Left ventricle myocardium inferior (tissue), 1 donor: ENCODE results near the gene JAKMIP1. TPM values are rescaled to one million over a fixed set of nuclear protein-coding genes. Genes with fewer than 3 reads are reported as not detected.

Experiments
- DNase-seq: peaks from one replicate; pipeline ENCODE4 v3.0.0-alpha.2; 2020
- H3K27ac ChIP-seq: fragments of 200-600 bp; replicated peaks from 2 replicates; pipeline ENCODE4 v1.8.0; 2021
- H3K27me3 ChIP-seq: fragments of 200-600 bp; 2 replicates; pipeline ENCODE4 v1.8.0; 2021; ENCODE audit warnings: low read depth
- H3K36me3 ChIP-seq: fragments of 200-600 bp; 2 replicates; pipeline ENCODE4 v1.8.0; 2021
- H3K4me1 ChIP-seq: fragments of 200-600 bp; 2 replicates; pipeline ENCODE4 v1.8.0; 2021
- H3K4me3 ChIP-seq: fragments of 200-600 bp; 2 replicates; pipeline ENCODE4 v1.8.0; 2021; ENCODE audit warnings: mild to moderate bottlenecking, moderate library complexity
- H3K9me3 ChIP-seq: fragments of 200-600 bp; replicated peaks from 2 replicates; pipeline ENCODE4 v1.8.0; 2021
- CTCF ChIP-seq: fragments of 200-600 bp; IDR thresholded peaks from 2 replicates; pipeline ENCODE4 v1.8.0; 2021; ENCODE audit warnings: antibody characterized with exemption, mild to moderate bottlenecking, borderline replicate concordance
- intact Hi-C: fragments of 100-400 bp; cut with micrococcal nuclease; formaldehyde crosslinking; loops from one replicate; pipeline ENCODE4 v1.11.0; 2022
- total RNA-seq: library from RNA; stranded (reverse); fragmentation: NEBNext Ultra II Directional; extraction: Animal tissue kit (Norgen Biotek cat#: 25700); gene quantifications from one replicate; pipeline ENCODE4 v1.2.1, GENCODE V29; 2021
- donor health status: DM: no; HTN: yes; CAD: no; lungs with severe emphysema.

JAKMIP1 gene
- total RNA-seq, 1 donor from 2014 or later: not detected

- Histone ChIP-seq H3K27ac (no peak overlapping the region), H3K4me3 (no peak overlapping the region), H3K4me1 (no peaks in the 10 kb centered on the region), H3K9me3 (no peaks in the 10 kb centered on the region), H3K27me3 (peaks cover 96% of the 10 kb centered on the region), H3K36me3 (no peaks in the 10 kb centered on the region)
- intact Hi-C loops: no loop called here
- no peak for DNase-seq
- TF ChIP-seq CTCF: no peak
Measured at GRCh38 chr4:6012200-6012599, 188.1 kb downstream of the JAKMIP1 start.

GRCh38 chr4:6011686-6012085, 188.7 kb downstream of the JAKMIP1 start:
- TF ChIP-seq CTCF: no peak
- DNase-seq: no peak
- Histone ChIP-seq H3K27ac (no peak overlapping the region), H3K27me3 (peaks cover 96% of the 10 kb centered on the region), H3K4me1 (no peaks in the 10 kb centered on the region), H3K9me3 (no peaks in the 10 kb centered on the region), H3K36me3 (no peaks in the 10 kb centered on the region), H3K4me3 (no peak overlapping the region)
- intact Hi-C loops: no loop called here

DNA sequence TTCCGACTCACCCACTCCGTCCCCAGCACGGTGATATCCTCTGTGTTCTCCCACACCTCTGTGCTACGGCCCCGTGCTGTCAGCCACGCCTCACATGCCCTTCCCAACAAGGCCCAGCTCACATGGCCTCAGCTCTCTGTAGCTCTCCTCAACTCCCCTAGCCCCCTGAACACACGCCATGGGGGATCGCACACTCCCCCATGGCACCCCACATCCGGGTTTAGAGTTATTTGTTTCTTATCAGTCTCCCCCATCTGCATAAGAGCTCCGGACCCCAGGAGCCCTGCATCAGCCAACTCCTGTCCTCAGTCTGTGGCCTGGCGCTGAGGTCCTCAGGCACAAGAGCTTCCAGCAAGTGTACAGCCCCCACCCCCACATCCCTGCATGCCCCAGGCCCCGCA, 189.1 kb downstream of the JAKMIP1 start:
- no peak overlapping the region for H3K27ac ChIP-seq
- no peak overlapping the region for H3K4me3 ChIP-seq
- no peaks in the 10 kb centered on the region for H3K9me3 ChIP-seq
- DNase-seq: no peak
- intact Hi-C loops: no loop called here
- no peak for TF ChIP-seq CTCF
- H3K4me1 ChIP-seq: no peaks in the 10 kb centered on the region
- H3K36me3 ChIP-seq: no peaks in the 10 kb centered on the region
- H3K27me3 ChIP-seq: peaks cover 96% of the 10 kb centered on the region

- no peak for TF ChIP-seq CTCF
- intact Hi-C loops: no loop called here
- Histone ChIP-seq H3K9me3 (no peaks in the 10 kb centered on the region), H3K27me3 (peaks cover 96% of the 10 kb centered on the region), H3K36me3 (no peaks in the 10 kb centered on the region), H3K4me3 (no peak overlapping the region), H3K27ac (no peak overlapping the region), H3K4me1 (no peaks in the 10 kb centered on the region)
- DNase-seq: no peak
Measured at GRCh38 chr4:6010789-6011188, 189.6 kb downstream of the JAKMIP1 start.

GRCh38 chr4:6009452-6009851, 190.9 kb downstream of the JAKMIP1 start:
- DNase-seq: no peak
- intact Hi-C loops: no loop called here
- Histone ChIP-seq H3K27ac (no peak overlapping the region), H3K4me3 (no peak overlapping the region), H3K4me1 (no peaks in the 10 kb centered on the region), H3K9me3 (no peaks in the 10 kb centered on the region), H3K36me3 (no peaks in the 10 kb centered on the region), H3K27me3 (peaks cover 93% of the 10 kb centered on the region)
- TF ChIP-seq CTCF: no peak

DNA sequence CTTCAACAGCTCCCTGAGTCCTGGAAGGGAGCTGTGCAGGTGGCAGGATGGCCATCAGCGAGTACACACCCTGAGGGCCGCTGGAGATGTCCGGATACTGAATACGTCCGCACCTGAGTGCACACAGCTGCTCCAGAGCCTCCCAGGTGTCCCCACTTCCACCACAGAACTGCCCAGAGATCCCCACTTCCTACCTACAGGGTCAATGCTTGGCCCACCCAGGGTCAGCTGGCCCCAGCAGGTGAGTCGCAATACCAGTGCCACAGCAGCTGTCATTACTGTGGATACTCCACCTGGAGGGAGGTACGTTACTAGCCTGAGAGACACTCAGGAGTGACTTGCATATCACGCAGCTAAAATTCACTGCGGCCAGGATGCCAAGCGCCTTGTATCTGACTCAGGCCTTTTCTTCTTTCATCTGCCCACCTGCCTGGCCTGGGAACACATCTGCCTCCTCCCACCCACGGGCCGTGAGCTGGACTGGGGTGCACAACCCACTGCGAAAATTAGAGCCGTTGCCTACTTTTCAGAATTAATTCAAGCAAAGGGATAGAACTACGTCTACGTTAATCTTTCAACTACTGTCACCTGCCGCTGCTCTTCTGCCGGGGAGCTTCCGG, 191.5 kb downstream of the JAKMIP1 start:
- no peak for DNase-seq
- intact Hi-C loops: no loop called here
- peaks cover 89% of the 10 kb centered on the region for H3K27me3 ChIP-seq
- H3K9me3 ChIP-seq: no peaks in the 10 kb centered on the region
- no peaks in the 10 kb centered on the region for H3K4me1 ChIP-seq
- no peak for TF ChIP-seq CTCF
- H3K27ac ChIP-seq: no peak overlapping the region
- no peak overlapping the region for H3K4me3 ChIP-seq
- H3K36me3 ChIP-seq: no peaks in the 10 kb centered on the region
